AG09309 (cell line): ENCODE measurements around the gene MIS12.

Experiments
- DNase-seq: peaks from one replicate; pipeline ENCODE4 v3.0.0-alpha.2; 2010; ENCODE audit warnings: low read depth
- H3K4me3 ChIP-seq: 2 replicates; pipeline ENCODE4 v1.5.1; 2011; ENCODE audit warnings: mild to moderate bottlenecking, low read depth, low read length, moderate library complexity; ENCODE audit not compliant: control insufficient read depth
- TF ChIP-seq, protein P1 (sequence below): IDR thresholded peaks from 2 replicates; pipeline ENCODE4 v1.5.1; 2011; ENCODE audit warnings: mild to moderate bottlenecking, low read depth, low read length, inconsistent platforms; ENCODE audit not compliant: insufficient read depth, control insufficient read depth; ENCODE audit errors: missing control alignments

The MIS12 gene

DNA sequence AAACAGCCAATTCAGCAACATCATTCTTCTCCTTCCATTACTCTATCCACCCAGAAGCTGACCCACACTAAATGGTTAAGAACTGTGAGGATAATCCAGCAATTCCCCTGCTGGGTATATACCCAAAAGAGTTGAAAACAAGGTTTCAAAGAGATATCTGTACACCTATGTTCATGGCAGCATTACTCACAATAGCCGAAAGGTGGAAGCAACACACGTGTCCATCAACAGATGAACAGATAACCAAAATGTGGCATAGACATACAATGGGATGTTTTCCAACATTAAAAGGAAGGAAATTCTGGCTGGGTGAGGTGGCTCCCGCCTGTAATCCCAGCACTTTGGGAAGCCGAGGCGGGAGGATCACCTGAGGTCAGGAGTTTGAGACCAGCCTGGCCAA is 19.9 kb downstream of the MIS12 start:
- no peak overlapping the region for H3K4me3 ChIP-seq
- TF ChIP-seq, protein P1, sequence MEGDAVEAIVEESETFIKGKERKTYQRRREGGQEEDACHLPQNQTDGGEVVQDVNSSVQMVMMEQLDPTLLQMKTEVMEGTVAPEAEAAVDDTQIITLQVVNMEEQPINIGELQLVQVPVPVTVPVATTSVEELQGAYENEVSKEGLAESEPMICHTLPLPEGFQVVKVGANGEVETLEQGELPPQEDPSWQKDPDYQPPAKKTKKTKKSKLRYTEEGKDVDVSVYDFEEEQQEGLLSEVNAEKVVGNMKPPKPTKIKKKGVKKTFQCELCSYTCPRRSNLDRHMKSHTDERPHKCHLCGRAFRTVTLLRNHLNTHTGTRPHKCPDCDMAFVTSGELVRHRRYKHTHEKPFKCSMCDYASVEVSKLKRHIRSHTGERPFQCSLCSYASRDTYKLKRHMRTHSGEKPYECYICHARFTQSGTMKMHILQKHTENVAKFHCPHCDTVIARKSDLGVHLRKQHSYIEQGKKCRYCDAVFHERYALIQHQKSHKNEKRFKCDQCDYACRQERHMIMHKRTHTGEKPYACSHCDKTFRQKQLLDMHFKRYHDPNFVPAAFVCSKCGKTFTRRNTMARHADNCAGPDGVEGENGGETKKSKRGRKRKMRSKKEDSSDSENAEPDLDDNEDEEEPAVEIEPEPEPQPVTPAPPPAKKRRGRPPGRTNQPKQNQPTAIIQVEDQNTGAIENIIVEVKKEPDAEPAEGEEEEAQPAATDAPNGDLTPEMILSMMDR: no peak
- DNase-seq: no peak

DNA sequence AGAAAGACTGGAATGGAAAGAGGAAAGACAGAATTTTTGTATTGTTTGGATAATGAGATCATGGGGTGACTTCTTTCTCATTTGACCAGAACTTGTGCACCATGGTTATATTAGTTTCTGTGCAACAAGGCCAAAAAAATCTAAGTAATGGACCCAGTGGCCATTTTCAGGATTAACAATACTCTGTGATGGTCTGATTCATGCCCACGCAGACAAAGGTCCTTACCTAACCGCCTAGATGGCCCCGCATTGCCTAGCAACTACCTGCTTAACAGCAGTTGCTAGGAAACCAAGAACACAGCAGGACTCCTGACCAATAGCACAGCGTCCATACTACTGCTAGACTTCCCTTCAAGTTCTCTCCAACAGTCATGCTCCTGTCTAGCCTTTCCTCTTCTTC is 22.4 kb downstream of the MIS12 start:
- no peak for DNase-seq
- TF ChIP-seq, protein P1: no peak

DNA sequence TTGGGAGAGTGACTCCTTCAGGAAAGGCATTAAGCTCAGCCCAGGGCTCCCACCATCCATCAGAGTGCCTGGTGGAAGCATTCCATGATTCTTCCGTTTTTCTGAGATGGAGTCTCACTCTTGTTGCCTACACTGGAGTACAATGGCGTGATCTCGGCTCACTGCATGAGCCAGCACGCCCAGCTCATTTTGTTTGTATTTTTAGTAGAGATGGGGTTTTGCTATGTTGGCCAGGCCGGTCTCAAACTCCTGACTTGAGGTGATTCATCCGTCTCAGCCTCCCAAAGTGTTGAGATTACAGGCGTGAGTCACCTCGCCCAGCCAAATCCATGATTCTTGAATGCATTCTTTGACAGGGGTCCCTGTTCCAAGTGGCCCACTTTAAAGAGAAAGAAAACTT is 23.1 kb downstream of the MIS12 start:
- DNase-seq: no peak
- H3K4me3 ChIP-seq: no peak overlapping the region
- TF ChIP-seq, protein P1: no peak

More for the DNA sequence above, 22.4 kb downstream of the MIS12 start:
- no peak overlapping the region for H3K4me3 ChIP-seq

DNA sequence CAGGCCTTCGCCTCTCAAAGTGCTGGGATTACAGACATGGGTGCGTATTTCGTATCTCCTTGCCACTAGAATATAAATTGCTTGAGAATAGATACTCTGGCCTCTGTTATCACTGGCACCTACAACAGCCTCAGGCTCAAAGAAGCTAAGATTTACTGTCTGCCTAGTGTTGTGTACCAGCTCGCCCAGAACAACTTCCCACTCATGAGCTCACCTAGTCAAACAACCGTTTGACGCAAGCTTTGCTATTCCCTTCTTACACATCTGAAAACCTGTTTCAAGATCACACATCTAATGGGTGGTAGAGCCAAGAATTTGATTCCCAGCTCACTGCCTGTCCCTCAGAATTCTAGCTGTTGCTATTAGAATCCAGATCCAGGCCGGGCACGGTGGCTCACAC is 24.4 kb downstream of the MIS12 start:
- DNase-seq: no peak
- TF ChIP-seq, protein P1: no peak

DNA sequence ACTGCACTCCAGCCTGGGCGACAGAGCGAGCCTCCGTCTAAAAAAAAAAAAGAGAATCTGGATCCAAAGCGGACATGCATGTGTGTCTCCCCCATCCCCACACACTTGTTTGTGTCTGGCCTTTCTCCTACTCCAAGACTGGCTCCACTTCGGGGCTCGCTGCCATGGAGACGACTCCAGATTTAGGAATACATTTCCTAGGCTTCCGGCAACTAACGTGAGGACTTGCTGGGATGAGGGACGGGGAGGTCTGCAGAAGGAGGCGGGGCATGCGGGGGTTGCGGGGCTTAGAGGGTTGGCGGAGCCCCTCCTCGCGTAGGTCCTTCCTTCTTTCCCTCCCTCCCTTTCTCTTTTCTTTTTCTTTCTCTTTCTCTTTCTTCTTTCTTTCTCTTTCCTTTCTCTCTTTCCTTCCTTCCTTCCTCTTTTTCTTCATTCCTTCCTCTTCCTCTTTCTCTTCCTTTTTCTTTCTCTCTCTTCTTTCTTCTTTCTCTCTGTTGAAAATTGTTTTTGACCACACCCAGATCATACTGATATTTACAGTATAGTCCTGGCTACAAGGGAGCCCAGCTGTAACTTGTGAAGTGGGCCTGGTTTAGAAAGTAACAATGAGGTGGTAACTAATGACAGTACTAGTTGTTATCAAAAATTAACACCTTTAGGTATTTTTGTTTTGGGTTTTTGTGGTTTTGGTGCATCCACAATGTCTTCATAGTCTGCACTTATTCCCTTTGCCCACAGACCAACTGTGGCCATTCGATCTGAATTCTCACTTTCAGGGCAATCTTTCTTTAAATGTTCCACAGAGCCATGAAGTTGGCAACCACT is 25.2 kb downstream of the MIS12 start:
- TF ChIP-seq, protein P1: no peak
- no peak for DNase-seq
- no peak overlapping the region for H3K4me3 ChIP-seq

More for the DNA sequence above, 24.4 kb downstream of the MIS12 start:
- no peak overlapping the region for H3K4me3 ChIP-seq

DNA sequence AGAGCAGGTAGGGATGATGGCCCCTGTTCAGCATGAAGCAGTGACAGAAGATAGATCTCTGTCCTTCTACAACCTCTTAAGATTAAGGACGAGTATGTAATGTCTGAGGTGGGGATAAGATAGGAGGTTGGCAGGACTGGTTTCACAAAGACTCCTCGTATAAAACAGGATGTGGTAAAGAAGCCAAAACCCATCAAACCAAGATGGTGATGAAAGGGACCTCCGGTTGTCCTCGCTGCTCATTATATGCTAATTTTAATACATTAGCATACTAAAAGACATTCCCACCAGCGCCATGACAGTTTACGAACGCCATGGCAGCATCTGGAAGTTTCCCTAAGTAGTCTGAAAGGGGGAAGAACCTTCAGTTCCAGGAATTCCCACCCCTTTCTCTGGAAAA is 27.3 kb downstream of the MIS12 start:
- no peak overlapping the region for H3K4me3 ChIP-seq
- DNase-seq: no peak
- TF ChIP-seq, protein P1: no peak

DNA sequence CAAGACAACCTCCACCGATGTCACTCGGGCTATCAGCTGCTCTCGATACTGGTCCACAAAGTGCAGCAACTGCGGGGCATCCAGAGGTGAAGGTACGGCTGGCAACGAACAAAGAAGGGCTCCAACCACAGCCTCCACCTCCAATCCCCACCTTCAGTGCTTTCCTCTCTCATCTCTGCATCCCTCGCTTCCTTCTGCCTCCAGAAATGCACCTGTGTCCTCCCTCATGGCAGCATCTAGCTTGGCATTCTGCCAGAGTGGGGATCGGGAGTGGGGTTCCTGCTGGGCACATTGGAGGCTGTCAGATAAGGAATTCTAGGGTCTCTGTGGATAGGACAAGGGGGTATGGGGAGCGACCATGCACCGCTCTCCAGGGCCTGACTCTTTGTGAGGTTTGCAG is 28.6 kb downstream of the MIS12 start:
- TF ChIP-seq, protein P1: no peak

More for the DNA sequence above, 28.6 kb downstream of the MIS12 start:
- no peak overlapping the region for H3K4me3 ChIP-seq
- no peak for DNase-seq
